KBM-7 (cell line): ENCODE data around the gene CYP1B1.
"Not testable (repeated sequence)": the region's sequence is repeated elsewhere in the genome, so short reads cannot be mapped to it uniquely, and the experiment has no call there.

Source experiments
- DNase-seq: peaks from one replicate; pipeline ENCODE4 v3.0.0-alpha.2; 2015
- in situ Hi-C: fragments of 300-500 bp; cut with MboI; formaldehyde crosslinking; loops from 2 replicates; pipeline ENCODE4 v1.14.3; 2020; ENCODE audit warnings: low sequenced_read_pairs, low pct_unique_long_range_greater_than_20kb, mixed read lengths

Gene CYP1B1

DNA sequence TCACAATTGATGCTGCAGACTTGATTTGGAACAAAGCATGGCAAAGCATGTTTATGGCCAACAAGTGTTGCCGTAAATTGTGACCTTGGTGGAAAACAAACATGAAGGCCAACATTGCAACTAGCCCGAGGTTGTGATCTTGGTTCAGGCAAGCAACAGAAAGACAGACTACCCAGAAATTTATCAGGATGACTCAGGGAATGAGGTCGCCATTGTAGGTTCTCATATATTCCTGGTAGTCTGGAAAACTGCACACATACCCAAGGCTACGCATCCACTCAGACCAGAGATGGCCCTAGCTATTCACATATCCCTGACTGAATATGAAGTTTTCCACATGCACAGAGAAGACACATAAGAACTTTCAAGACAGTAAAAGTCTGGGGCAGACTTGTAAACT lies 30.1 kb downstream of the CYP1B1 start:
- in situ Hi-C loops: no loop called here
- DNase-seq: no peak

DNA sequence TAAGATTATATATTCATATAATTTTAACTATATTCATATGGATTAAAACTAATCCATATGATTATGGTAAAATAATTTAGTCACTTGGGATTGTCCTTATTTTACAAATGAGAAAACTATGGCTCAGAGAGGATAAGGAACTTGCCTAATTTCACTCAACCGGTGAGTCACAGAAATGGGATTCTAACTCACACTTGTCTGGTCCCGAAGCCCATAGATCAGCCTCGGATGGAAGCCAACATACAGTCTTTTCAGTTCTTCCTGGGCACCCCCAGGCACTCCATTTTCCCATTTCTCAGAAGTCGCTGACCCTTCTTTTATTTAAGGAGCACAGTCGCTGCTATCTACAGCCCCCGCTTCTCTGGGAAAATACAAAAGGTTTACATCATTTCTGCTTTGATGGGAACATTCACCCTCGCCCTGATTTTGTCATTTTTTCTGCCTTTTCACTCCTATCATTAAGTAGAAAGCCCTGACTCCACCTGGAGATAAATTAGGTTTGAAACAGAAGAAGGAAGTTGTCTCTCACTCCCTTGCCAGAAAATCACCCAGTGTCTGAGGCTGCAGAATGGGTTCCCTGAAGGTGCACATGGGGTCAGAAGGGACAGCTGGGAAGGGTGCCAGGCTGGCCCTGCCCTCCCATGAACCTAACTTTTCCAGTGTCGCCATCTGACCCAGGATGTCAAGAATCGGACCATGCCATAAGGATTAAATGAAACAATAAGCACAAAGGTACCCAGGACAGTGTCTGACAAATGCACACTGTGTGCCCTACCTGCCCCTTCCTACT lies 36.6 kb downstream of the CYP1B1 start:
- in situ Hi-C loops: no loop called here
- DNase-seq: no peak

DNA sequence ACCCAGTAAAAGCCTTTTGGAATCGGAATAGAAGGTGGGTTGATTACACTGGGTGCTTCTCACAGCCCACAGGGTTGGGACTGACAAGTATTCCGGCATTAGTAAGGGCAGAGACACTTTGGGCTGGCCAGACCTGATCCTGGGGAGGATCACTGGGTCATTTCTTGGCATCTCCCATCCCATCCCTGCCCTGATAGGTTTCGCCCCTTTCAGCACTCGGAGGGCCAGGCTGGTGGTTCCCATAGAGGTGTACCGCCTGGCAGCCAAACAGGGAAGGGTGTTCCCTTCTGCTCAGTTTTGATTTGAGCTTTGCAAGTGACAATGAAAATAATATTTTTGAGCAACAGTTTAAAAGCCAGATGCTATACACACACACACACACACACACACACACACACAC lies 37.3 kb downstream of the CYP1B1 start:
- in situ Hi-C loops: no loop called here
- no peak for DNase-seq

DNA sequence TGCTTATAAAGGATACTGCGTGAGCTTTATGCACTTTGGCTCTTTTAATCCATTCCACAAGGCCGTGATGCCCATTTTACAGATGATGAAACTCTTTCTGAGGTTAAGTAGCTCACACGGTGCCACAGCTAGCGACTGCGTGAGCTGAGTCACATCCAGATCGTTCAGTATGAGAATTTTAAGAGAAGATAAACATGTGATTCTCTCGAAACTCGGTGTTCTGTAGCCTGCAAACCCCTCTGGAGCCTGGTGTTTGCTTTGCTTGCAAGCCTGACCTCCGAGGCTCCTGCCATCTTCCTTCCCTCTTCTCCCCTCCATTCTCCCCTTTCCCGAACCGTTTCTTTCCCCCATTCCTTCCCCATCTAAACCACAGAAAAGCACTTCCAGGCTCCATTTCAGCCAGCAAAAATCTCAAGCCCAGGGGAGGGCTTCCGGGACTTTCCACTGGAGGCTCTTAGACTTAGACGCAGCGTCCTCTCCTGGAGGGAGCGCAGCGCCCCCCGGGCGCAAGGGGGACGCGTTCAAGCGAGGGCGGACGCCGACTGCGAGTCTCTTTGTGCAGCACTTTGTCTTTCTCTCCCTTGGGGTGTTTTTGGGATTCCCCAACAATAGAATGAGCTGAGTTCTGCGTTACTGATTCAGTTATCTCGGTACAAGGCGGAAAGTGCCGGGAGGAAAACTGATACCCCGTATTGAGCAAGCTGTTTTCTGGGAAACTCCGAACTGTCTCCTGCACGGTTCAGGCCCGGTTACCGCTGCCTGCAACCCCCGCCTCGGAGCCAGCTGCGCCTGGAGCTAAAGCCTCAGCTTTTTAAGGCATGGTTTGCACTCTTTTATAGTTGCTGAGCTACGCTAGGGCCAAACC lies 38.0 kb downstream of the CYP1B1 start:
- peak; percentile 53 for DNase-seq
- in situ Hi-C loops: no loop called here

DNA sequence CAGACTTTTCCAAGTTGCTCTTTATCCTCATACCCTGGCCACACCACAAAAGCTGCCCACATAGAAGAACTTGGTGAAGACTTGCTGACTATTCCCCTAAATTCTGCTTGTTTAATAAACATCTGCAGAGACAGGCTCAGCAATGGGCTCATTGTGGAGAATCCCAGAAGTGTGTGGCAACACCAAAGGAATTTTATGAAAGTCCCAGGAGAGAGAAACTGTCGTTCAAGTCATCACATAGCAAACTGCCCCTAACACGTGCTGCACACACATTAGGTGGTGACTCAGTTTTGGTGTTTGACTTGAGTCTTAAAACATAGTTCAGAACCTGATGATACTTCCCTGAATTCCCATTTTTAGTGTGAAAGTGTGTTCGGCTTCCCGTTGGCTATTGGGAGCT lies 38.6 kb downstream of the CYP1B1 start:
- DNase-seq: no peak
- in situ Hi-C loops: no loop called here

DNA sequence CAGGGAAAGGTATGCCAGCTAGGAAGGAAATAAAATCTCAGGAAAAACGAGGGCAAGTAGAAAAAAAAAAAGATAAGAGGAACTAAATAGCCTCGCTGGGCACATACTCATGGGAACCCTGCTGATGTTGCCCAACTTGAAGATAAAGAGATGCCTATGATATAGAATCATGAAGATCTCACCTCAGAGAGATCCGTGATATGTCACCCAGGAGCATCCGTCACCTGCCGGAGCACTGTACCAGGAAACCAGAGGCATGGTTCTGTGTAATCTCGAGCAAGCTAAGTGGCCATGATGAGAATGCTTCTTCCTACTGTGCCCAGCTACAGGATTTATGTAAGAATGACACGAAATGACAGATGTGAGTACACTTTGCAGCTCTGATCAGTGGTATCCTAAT lies 40.0 kb downstream of the CYP1B1 start:
- in situ Hi-C loops: no loop called here
- no peak for DNase-seq

DNA sequence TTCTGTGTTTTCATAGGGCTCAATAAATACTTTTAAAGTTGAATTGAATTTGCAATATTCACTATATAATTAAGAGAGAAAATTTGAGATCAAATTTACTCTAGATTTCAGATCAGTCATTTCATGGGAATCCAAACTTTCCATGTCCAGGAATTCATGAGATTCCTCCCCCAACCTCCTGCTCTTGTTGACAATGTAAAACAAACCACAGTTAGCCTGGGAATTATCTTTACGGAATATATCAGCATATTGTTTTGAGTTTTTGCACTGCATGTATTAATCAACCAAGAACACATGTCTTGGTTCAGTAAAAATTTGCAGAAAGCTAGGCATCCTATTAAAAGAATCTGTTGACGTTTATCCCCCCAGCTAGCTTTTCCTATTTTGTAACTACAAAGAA lies 42.3 kb downstream of the CYP1B1 start:
- in situ Hi-C loops: no loop called here
- no peak for DNase-seq

DNA sequence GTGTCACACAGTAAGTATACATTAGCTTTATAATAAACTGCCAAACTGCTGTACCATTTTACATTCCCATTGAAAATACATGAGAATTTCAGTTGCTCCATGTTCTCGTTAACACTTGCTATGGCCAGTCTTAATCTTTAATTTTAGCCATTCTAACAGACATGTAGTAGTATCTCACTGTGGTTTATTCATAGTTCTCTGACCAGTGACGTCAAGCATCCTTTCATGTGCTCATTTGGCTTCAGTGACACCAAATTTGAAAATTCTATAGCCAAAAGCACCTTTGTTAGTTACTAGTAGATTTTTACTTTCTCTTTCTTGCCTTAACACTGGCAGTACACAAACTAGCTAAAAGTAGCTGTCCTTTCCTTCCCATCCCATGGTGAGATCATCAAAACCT lies 43.0 kb downstream of the CYP1B1 start:
- in situ Hi-C loops: no loop called here
- DNase-seq: no peak

DNA sequence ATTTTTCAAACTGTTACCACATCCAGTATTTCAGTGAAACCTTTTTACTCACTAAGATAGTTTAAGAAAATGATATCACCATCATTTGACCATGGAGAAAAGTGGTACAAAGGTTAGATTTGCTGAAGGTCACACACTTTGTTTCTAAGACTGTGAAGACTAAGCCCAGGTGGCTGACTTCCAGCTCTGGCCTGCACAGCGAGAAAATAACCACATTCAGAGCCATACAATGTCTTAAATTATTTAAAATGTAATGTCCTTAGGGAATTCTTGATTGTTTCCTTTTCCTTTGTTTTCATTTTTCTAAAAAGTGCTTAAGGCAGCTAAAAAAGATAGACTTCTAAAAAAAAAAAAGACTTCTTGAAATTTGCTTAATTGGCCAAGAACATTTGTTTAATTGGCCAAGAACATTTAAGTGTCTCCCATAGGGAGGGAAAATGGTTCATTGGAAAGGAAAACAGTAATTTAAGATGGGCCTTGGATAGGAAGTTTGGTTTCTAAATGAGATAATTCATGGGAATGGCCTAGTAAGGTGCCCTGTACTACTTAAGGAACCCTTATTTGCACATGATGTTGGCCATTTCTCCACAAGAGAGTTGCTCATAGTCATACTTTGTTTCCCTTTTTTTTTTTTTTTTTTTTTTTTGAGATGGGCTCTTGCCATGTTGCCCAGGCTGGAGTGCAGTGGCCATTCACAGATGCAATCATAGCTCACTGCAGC lies 45.2 kb downstream of the CYP1B1 start:
- in situ Hi-C loops: no loop called here
- DNase-seq: no peak

DNA sequence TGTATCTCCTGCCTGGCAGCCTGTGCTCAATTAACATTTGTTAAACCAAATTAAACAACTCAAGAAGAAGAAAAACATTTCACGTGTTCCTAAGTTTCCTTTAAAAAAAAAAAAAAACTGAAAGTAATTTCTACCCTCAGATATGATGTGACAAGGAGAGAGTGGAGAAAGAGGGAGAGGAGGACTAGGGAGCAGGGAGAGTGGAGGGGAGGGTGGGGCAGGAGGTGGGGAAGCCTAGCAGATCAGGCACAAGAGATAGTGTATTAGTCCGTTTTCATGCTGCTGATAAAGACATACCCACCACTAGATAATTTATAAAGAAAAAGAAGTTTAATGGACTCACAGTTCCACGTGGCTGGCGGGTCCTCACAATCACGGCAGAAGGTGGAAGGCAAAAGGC lies 46.4 kb downstream of the CYP1B1 start:
- in situ Hi-C loops: no loop called here
- DNase-seq: no peak

DNA sequence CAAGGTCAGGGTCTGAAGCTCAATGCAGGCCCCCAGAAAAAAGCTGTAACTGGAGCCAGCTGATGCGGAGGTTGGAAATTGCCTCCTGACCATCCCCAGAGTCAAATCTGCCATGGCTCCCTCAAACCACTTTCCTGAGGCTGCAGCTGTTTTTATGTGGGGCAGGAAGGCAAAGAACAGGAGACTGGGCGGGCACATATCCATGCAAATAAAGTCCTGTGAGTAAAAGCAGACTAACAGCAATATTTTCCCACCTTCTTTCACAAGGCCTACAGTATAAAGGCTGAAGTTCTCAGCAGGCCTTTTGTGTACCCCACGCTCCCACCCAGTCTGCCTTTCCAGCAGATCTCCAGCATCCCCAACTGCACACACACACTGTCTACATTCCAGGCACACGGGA lies 47.1 kb downstream of the CYP1B1 start:
- no peak for DNase-seq
- in situ Hi-C loops: no loop called here

DNA sequence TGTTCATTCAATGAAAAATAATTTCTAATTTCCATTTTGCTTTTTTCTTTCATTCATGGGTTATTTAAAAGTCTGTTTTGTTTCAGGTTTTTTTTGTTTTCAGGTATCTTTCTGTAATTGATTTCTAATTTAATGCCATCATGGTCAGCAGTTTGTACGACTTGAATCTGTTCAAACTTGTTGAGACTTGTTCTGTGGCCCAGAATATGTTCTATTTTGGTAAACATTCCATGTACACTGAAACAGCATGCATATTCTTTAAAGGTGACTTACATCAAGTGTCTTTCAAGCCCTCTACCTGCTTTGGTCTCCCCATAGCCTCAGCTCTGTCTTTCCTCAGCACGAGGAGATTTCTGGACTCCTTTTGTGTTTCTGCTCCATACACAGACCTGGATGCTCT lies 49.1 kb downstream of the CYP1B1 start:
- in situ Hi-C loops: no loop called here
- no peak for DNase-seq

DNA sequence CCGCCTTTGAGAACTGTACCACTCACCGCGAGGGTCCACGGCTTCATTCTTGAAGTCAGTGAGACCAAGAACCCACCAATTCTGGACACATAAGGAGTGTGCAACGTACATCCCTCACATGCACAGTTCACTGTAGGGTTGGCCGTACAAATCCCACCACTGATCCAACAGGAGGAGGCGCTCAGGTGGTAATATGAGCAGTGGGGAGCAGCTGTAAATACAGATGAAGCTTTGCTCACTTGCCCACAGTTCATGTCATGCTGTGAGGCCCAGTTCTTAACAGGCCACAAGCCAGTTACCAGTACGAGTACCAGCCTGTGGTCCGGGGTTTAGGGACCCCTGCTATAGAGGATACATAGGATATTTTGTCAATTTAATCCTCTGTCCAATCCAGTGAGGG lies 54.4 kb downstream of the CYP1B1 start:
- in situ Hi-C loops: no loop called here
- DNase-seq: no peak

DNA sequence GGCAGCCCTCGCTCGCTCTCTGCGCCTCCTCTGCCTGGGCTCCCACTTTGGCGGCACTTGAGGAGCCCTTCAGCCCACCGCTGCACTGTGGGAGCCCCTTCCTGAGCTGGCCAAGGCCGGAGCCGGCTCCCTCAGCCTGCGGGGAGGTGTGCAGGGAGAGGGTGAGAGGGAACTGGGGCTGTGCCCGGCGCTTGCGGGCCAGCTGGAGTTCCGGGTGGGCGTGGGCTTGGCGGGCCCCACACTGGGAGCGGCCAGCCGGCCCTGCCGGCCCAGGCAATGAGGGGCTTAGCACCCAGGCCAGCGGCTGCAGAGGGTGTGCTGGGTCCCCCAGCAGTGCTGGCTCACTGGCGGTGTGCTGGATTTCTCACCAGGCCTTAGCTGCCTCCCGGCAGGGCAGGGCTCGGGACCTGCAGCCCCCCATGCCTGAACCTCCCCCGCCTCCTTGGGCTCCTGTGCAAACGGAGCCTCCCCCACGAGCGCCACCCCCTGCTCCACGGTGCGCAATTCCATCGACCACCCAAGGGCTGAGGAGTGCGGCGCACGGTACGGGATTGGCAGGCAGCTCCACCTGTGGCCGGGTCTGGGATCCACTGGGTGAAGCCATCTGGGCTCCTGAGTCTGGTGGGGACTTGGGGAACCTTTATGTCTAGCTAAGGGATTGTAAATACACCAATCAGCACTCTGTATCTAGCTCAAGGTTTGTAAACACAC lies 55.4 kb downstream of the CYP1B1 start:
- in situ Hi-C loops, DNase-seq: not testable (repeated sequence)

DNA sequence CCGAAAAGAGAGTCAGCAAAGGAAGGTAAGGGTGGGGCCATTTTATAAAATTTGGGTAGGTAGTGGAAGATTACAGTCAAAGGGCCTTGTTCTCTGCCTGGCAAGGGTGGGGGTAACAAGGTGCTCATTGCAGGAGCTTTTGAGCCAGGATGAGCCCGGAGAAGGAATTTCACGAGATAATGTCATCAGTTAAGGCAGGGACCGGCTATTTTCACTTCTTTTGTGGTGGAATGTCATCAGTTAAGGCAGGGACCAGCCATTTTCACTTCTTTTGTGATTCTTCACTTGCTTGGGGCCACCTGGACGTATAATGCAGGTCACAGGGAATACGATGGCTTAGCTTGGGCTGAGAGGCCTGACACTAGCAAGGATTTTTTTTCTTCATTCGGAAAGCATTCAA lies 58.1 kb downstream of the CYP1B1 start:
- in situ Hi-C loops: no loop called here
- DNase-seq: no peak
